ENCODE measurements around the gene PLAGL1.

DNA sequence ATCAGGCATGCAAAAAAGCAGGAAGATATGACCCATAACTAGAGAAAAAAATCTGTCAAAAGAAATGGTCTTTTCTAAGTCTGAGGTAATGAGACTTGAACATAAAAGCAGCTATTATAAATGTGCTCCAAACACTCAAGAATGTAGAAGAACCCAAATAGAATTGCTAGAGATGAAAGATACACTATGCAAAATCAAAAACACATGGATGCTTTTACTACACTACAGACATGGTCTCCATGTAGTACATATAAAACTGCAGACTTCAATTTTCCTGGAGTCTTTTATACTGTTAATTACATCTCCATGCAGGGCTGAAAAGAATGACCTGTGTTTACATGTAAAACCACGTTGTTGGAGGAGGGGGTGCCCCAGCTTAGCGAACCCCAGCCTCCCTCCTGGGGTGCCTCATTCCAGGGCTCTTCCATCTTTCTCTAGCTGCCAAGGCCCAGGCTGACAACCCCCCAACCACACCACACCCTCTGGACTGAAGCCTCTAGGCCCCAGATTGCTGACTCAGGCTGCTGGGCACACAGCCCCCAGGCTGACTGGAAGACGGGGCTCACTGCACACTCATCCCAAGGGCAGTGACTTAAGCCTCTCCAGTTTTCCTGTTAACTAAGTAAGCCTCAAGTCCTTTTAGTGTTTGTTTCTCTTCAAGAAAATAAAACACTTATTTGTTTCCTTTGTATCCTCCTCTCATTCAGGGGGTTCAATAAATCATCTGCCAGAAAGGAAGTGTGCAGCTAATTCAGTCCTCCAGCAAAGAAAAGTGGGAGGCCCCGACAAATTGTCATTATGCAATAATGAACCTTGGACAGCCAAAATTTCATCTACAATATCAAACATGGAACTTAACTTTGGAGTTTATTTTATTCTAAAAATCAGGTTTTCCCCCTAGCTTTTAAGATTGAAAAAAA is 26.0 kb upstream of the PLAGL1 start:
- TF ChIP-seq, protein P1, sequence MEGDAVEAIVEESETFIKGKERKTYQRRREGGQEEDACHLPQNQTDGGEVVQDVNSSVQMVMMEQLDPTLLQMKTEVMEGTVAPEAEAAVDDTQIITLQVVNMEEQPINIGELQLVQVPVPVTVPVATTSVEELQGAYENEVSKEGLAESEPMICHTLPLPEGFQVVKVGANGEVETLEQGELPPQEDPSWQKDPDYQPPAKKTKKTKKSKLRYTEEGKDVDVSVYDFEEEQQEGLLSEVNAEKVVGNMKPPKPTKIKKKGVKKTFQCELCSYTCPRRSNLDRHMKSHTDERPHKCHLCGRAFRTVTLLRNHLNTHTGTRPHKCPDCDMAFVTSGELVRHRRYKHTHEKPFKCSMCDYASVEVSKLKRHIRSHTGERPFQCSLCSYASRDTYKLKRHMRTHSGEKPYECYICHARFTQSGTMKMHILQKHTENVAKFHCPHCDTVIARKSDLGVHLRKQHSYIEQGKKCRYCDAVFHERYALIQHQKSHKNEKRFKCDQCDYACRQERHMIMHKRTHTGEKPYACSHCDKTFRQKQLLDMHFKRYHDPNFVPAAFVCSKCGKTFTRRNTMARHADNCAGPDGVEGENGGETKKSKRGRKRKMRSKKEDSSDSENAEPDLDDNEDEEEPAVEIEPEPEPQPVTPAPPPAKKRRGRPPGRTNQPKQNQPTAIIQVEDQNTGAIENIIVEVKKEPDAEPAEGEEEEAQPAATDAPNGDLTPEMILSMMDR (IDR thresholded peaks at IDR 0.05; ENCODE audit: low read depth, low read length) = no peak
- no peak for TF ChIP-seq EZH2phosphoT487 (IDR thresholded peaks at IDR 0.05; ENCODE audit: low read depth)

Measured in OCI-LY3 (cell line).